B cell (primary cell): ENCODE results near the gene CDC25A. TPM values are rescaled to one million over a fixed set of nuclear protein-coding genes. Genes with fewer than 3 reads are reported as not detected.
A peak's percentile ranks its signal among the peaks of the same experiment; 100 is the strongest.

Source experiments
- ATAC-seq: fragments of 200-7000 bp; cut with Tn5 transposase; one replicate; pipeline ENCODE4 v1.10.0; 2021; ENCODE audit warnings: low read depth, mild to moderate bottlenecking, moderate number of reproducible peaks, moderate library complexity
- CTCF ChIA-PET: fragments of 350-600 bp; sonication (Branson Sonifier 250); formaldehyde crosslinking; loops from one replicate; lab custom pipeline; 2021; ENCODE audit warnings: antibody characterized with exemption, inconsistent platforms; lab: Charles Lee
- POLR2A ChIA-PET: fragments of 350-600 bp; sonication (Branson Sonifier 250); formaldehyde crosslinking; loops from one replicate; lab custom pipeline; 2021; ENCODE audit warnings: antibody characterized with exemption; lab: Charles Lee
- DNase-seq: peaks from one replicate; pipeline ENCODE4 v3.0.0; 2013
- H2AFZ ChIP-seq: 2 replicates; pipeline ENCODE4 v1.6.1; 2012; ENCODE audit warnings: mild to moderate bottlenecking, low read depth, low read length; ENCODE audit not compliant: insufficient read depth, poor library complexity, severe bottlenecking
- H3K27ac ChIP-seq, 2 donors: 1 replicate in 1 of 2; 2 replicates in 1 of 2; pipeline ENCODE4 v1.5.1; 2012 to 2013; ENCODE audit warnings: low read length in 2 of 2, mild to moderate bottlenecking in 2 of 2, moderate library complexity in 1 of 2
- H3K27me3 ChIP-seq, 4 experiments: fragments of 200-600 bp in 1 of 4; sonication (generic) in 1 of 4; replicated peaks in 1 of 4; 1 replicate in 2 of 4; 2 replicates in 2 of 4; pipeline versions ENCODE4 v1.6.1 to v1.7.0; 2013 to 2016; ENCODE audit warnings: low read length in 3 of 4, mild to moderate bottlenecking in 2 of 4, mixed read lengths in 1 of 4, moderate library complexity in 1 of 4; ENCODE audit not compliant: insufficient read depth in 4 of 4, control insufficient read depth in 3 of 4; ENCODE audit errors: control extremely low read depth in 1 of 4
- H3K36me3 ChIP-seq, 2 experiments: replicated peaks in 1 of 2; 1 replicate in 1 of 2; 2 replicates in 1 of 2; pipeline versions ENCODE4 v1.6.1 to v1.7.1; 2013; ENCODE audit warnings: low read length in 1 of 2; ENCODE audit not compliant: insufficient read depth in 2 of 2, control insufficient read depth in 1 of 2; ENCODE audit errors: control extremely low read depth in 1 of 2, extremely low read depth in 1 of 2
- H3K4me1 ChIP-seq, 2 donors: fragments of 200-600 bp in 1 of 2; sonication (generic) in 1 of 2; 1 replicate in 1 of 2; 2 replicates in 1 of 2; pipeline versions ENCODE4 v1.5.1 to v1.6.1; 2013 to 2017; ENCODE audit warnings: low read length in 2 of 2; ENCODE audit not compliant: control insufficient read depth in 2 of 2, insufficient read depth in 2 of 2
- H3K4me2 ChIP-seq: replicated peaks from 2 replicates; pipeline ENCODE3; 2012; ENCODE audit warnings: mild to moderate bottlenecking, low read depth, low read length; ENCODE audit not compliant: poor library complexity, severe bottlenecking
- H3K4me3 ChIP-seq, 5 experiments: fragments of 200-600 bp in 1 of 5; sonication (generic) in 1 of 5; 1 replicate in 3 of 5; 2 replicates in 2 of 5; pipeline versions ENCODE4 v1.5.1 to v1.7.0; 2011 to 2016; ENCODE audit warnings: low read length in 4 of 5, mild to moderate bottlenecking in 4 of 5, low read depth in 2 of 5, control low read depth in 1 of 5, moderate library complexity in 1 of 5; ENCODE audit not compliant: insufficient read depth in 1 of 5; ENCODE audit errors: control extremely low read depth in 1 of 5, extremely low read depth in 1 of 5
- H3K79me2 ChIP-seq: fragments of 200-600 bp; sonication (generic); one replicate; pipeline ENCODE4 v1.6.0; 2016; ENCODE audit warnings: low read length; ENCODE audit not compliant: control insufficient read depth, insufficient read depth
- H3K9ac ChIP-seq: fragments of 200-600 bp; sonication (generic); 2 replicates; pipeline ENCODE4 v1.6.1; 2017; ENCODE audit warnings: mild to moderate bottlenecking, low read length, moderate library complexity
- H3K9me3 ChIP-seq, 3 donors: one replicate each; pipeline versions ENCODE4 v1.6.1 to v1.7.1; 2013; ENCODE audit warnings: low read length in 2 of 3; ENCODE audit not compliant: control insufficient read depth in 2 of 3, insufficient read depth in 1 of 3; ENCODE audit errors: control extremely low read depth in 1 of 3
- H4K20me1 ChIP-seq: 2 replicates; pipeline ENCODE4 v1.6.0; 2012; ENCODE audit warnings: mild to moderate bottlenecking, low read length; ENCODE audit not compliant: insufficient read depth, control insufficient read depth, poor library complexity, severe bottlenecking
- H3K27ac Mint-ChIP-seq: one replicate; pipeline ENCODE4 v1.8.0; 2021; ENCODE audit warnings: mixed read lengths
- H3K27me3 Mint-ChIP-seq: one replicate; pipeline ENCODE4 v1.8.0; 2021; ENCODE audit warnings: mixed read lengths
- H3K4me1 Mint-ChIP-seq: one replicate; pipeline ENCODE4 v1.8.0; 2021; ENCODE audit warnings: mixed read lengths
- H3K4me3 Mint-ChIP-seq: one replicate; pipeline ENCODE4 v1.8.0; 2021; ENCODE audit warnings: mixed read lengths
- H3K9me3 Mint-ChIP-seq: one replicate; pipeline ENCODE4 v1.8.0; 2022; ENCODE audit warnings: mixed read lengths; ENCODE audit not compliant: insufficient read depth
- CTCF ChIP-seq: fragments of 200-600 bp; IDR thresholded peaks from one replicate; pipeline ENCODE4 v1.8.0; 2022; ENCODE audit warnings: antibody characterized with exemption, mild to moderate bottlenecking
- EZH2 ChIP-seq: IDR thresholded peaks from 2 replicates; pipeline ENCODE4 v1.6.1; 2012; ENCODE audit warnings: borderline replicate concordance, low read depth, mild to moderate bottlenecking, moderate library complexity, low read length; ENCODE audit not compliant: insufficient read depth, poor library complexity, severe bottlenecking
- WGBS: methylation state at CpG from one replicate; pipeline ENCODE4 v1.1.5; 2013; ENCODE audit warnings: missing lambda C conversion rate; ENCODE audit not compliant: insufficient coverage; 5-methylcytosine and 5-hydroxymethylcytosine counted together
- intact Hi-C: fragments of 100-400 bp; cut with micrococcal nuclease; formaldehyde crosslinking; loops from one replicate; pipeline ENCODE4 v1.10.0; 2022
- polyA minus RNA-seq: library from RNA; depleted of rRNA, polyadenylated mRNA; stranded (reverse); fragments of >200 nt; gene quantifications from 2 replicates; pipeline ENCODE4 v1.2.3, GENCODE V29; 2012
- polyA plus RNA-seq: library from polyadenylated mRNA; depleted of rRNA; stranded (reverse); fragments of >200 nt; gene quantifications from 2 replicates; pipeline ENCODE4 v1.2.3, GENCODE V29; 2012
- total RNA-seq, 2 donors: library from RNA; stranded (reverse); fragments of 120-200 nt in 1 of 2; gene quantifications; 1 replicate in 1 of 2; 2 replicates in 1 of 2; pipeline versions ENCODE4 v1.2.3 to v1.2.4, GENCODE V29; 2013 to 2022

The CDC25A gene
- 0.07 and 0.53 TPM in 2 replicates for total RNA-seq
- total RNA-seq (2013) = 0.42 TPM
- polyA plus RNA-seq = 0.22 and 0.27 TPM in 2 replicates
- 0.71 and 2.6 TPM in 2 replicates for polyA minus RNA-seq

GRCh38 chr3:48188266-48189201, at the start of gene CDC25A:
TSS of gene CDC25A (minus strand) at chr3:48188417. CDS start at chr3:48187947, 470 bp downstream.
- peaks cover 0 to 19% (median 8%) of the 10 kb centered on the region in 4 experiments for H3K27me3 ChIP-seq
- no peaks in the 10 kb centered on the region for H3K9me3 ChIP-seq
- peak; percentile 97 for DNase-seq
- TF ChIP-seq EZH2 (no peak), CTCF (no peak)
- Mint-ChIP-seq H3K4me1 (peaks cover 15% of the 10 kb centered on the region), H3K27me3 (peaks cover 17% of the 10 kb centered on the region), H3K27ac (peak within 1 kb of the TSS; percentile 84), H3K4me3 (peak within 1 kb of the TSS; percentile 94), H3K9me3 (no peaks in the 10 kb centered on the region)
- no peaks in the 10 kb centered on the region for H4K20me1 ChIP-seq
- peak within 1 kb of the TSS; percentile 38 to 71 for H3K27ac ChIP-seq
- H2AFZ ChIP-seq = peak within 1 kb of the TSS; percentile 94
- peak; percentile 99 for ATAC-seq
- peaks cover 4% of the 10 kb centered on the region for H3K79me2 ChIP-seq
- intact Hi-C loops = loop anchor here (1.0 to 5.0 kb wide), 5 partner anchors 53 to 369 kb away; partner anchors contain the start of genes CCDC51, NME6, PFKFB4 and TMA7
- 8% methylated on average over 40 of the region's 44 CpGs for WGBS
- H3K4me3 ChIP-seq = peak within 1 kb of the TSS; percentile 51 to 96 (median 76)
- H3K9ac ChIP-seq = peak within 1 kb of the TSS; percentile 92
- peaks cover 12 to 15% of the 10 kb centered on the region in 2 donors for H3K4me1 ChIP-seq
- no peaks in the 10 kb centered on the region for H3K36me3 ChIP-seq
- ChIA-PET POLR2A (interaction anchor here (0.6 to 1.3 kb wide), 3 partner anchors 52 to 845 kb away, joined by 3 to 6 read pairs (median 3); partner anchors contain the start of gene ZNF589), CTCF (interaction anchor here (0.5 to 1.6 kb wide), 4 partner anchors 248 to 1261 kb away, joined by 3 to 9 read pairs (median 3); no protein-coding TSS in a partner anchor)
- H3K4me2 ChIP-seq = peak within 1 kb of the TSS; percentile 100
